Endodermal cell (in vitro differentiated cells): ENCODE results near the gene SIMC1. TPM values are rescaled to one million over a fixed set of nuclear protein-coding genes. Genes with fewer than 3 reads are reported as not detected.

Experiments
- DNase-seq: peaks from one replicate; pipeline ENCODE4 v3.0.0-alpha.2; 2017
- H3K27ac ChIP-seq: 2 replicates; pipeline ENCODE4 v1.5.1; 2013; ENCODE audit warnings: mild to moderate bottlenecking, low read depth, low read length, moderate library complexity
- H3K27me3 ChIP-seq: 2 replicates; pipeline ENCODE4 v1.6.1; 2013; ENCODE audit warnings: mild to moderate bottlenecking, low read length, moderate library complexity; ENCODE audit not compliant: insufficient read depth, control insufficient read depth, poor library complexity, severe bottlenecking
- H3K36me3 ChIP-seq: 2 replicates; pipeline ENCODE4 v1.7.0; 2013; ENCODE audit warnings: mild to moderate bottlenecking, low read length, moderate library complexity; ENCODE audit not compliant: control insufficient read depth, insufficient read depth
- H3K4me1 ChIP-seq: one replicate; pipeline ENCODE4 v1.7.0; 2013; ENCODE audit warnings: low read length; ENCODE audit not compliant: control insufficient read depth, insufficient read depth
- H3K4me3 ChIP-seq: 2 replicates; pipeline ENCODE4 v1.5.1; 2013; ENCODE audit warnings: mild to moderate bottlenecking, low read length, moderate library complexity
- H3K9ac ChIP-seq: 2 replicates; pipeline ENCODE4 v1.6.1; 2013; ENCODE audit warnings: mild to moderate bottlenecking, low read length, moderate library complexity; ENCODE audit not compliant: poor library complexity, severe bottlenecking; ENCODE audit errors: extremely low read depth
- H3K9me3 ChIP-seq: 2 replicates; pipeline ENCODE4 v1.6.1; 2013; ENCODE audit warnings: mild to moderate bottlenecking, low read length, moderate library complexity; ENCODE audit not compliant: control insufficient read depth
- H3K27ac Mint-ChIP-seq: 2 replicates; pipeline ENCODE4 v1.8.0; 2020; ENCODE audit warnings: mixed read lengths
- H3K27me3 Mint-ChIP-seq: 2 replicates; pipeline ENCODE4 v1.8.0; 2021; ENCODE audit warnings: mild to moderate bottlenecking, mixed read lengths; ENCODE audit not compliant: insufficient read depth
- H3K36me3 Mint-ChIP-seq: 2 replicates; pipeline ENCODE4 v1.8.0; 2020; ENCODE audit warnings: low read depth, mixed read lengths
- H3K4me1 Mint-ChIP-seq: 2 replicates; pipeline ENCODE4 v1.8.0; 2020; ENCODE audit warnings: mixed read lengths
- H3K4me3 Mint-ChIP-seq: 2 replicates; pipeline ENCODE4 v1.8.0; 2020; ENCODE audit warnings: mild to moderate bottlenecking, moderate library complexity, mixed read lengths
- H3K9me3 Mint-ChIP-seq: 2 replicates; pipeline ENCODE4 v1.8.0; 2020; ENCODE audit warnings: mild to moderate bottlenecking, mixed read lengths
- CTCF ChIP-seq: fragments of 200-600 bp; sonication (generic); conservative IDR thresholded peaks from 2 replicates; pipeline ENCODE4 v1.5.0; 2021; ENCODE audit warnings: antibody characterized with exemption, mild to moderate bottlenecking
- WGBS, 2 experiments: methylation state at CpG; one replicate each; pipeline versions ENCODE4 v1.1.5 to v1.1.7; 2013; ENCODE audit warnings: missing lambda C conversion rate in 2 of 2, mixed read lengths in 1 of 2; ENCODE audit not compliant: insufficient coverage in 1 of 2, insufficient read length in 1 of 2; 5-methylcytosine and 5-hydroxymethylcytosine counted together
- total RNA-seq, 2 donors: library from RNA; stranded (reverse); fragmentation: NEBNext Ultra II Directional in 1 of 2; extraction: Animal tissue kit (Norgen Biotek cat#: 25700) in 1 of 2; gene quantifications; 2 replicates in 1 of 2; 3 replicates in 1 of 2; pipeline ENCODE4 v1.2.1, GENCODE V29; 2021

SIMC1 gene
- total RNA-seq, 2 donors from 2014 or later = 23.5 to 35.8 TPM

GRCh38 chr5:176355400-176356178, 117.4 kb downstream of the SIMC1 start:
- Mint-ChIP-seq H3K27ac (peak overlapping the region; percentile 30), H3K36me3 (peaks cover 82% of the 10 kb centered on the region), H3K4me3 (no peak overlapping the region), H3K4me1 (peaks cover 14% of the 10 kb centered on the region), H3K27me3 (no peaks in the 10 kb centered on the region), H3K9me3 (no peaks in the 10 kb centered on the region)
- WGBS, 2 experiments = 92 to 97% methylated on average over 15 to 16 of the region's 16 CpGs
- H3K27me3 ChIP-seq = no peaks in the 10 kb centered on the region
- peak; percentile 64 for DNase-seq
- H3K27ac ChIP-seq = no peak overlapping the region
- TF ChIP-seq CTCF = peak; percentile 66
- no peak overlapping the region for H3K9ac ChIP-seq
- H3K9me3 ChIP-seq = no peaks in the 10 kb centered on the region
- no peak overlapping the region for H3K4me3 ChIP-seq
- no peaks in the 10 kb centered on the region for H3K4me1 ChIP-seq
- H3K36me3 ChIP-seq = peaks cover 86% of the 10 kb centered on the region

GRCh38 chr5:176356179-176356566, 117.9 kb downstream of the SIMC1 start:
- H3K27ac Mint-ChIP-seq = peak overlapping the region; percentile 30

GRCh38 chr5:176359658-176360057, 121.4 kb downstream of the SIMC1 start:
- H3K4me1 Mint-ChIP-seq = peaks cover 14% of the 10 kb centered on the region
- Histone ChIP-seq H3K4me3 (peak overlapping the region; percentile 74), H3K9me3 (no peaks in the 10 kb centered on the region), H3K4me1 (no peaks in the 10 kb centered on the region), H3K27me3 (peaks cover 26% of the 10 kb centered on the region), H3K27ac (no peak overlapping the region), H3K9ac (no peak overlapping the region), H3K36me3 (peaks cover 45% of the 10 kb centered on the region)
- no peak for TF ChIP-seq CTCF
- DNase-seq = no peak
- H3K36me3 Mint-ChIP-seq = peaks cover 46% of the 10 kb centered on the region
- H3K27ac Mint-ChIP-seq = no peak overlapping the region
- 90 to 98% methylated on average over 3 to 4 of the region's 4 CpGs for WGBS, 2 experiments
- H3K27me3 Mint-ChIP-seq = peaks cover 30% of the 10 kb centered on the region
- H3K9me3 Mint-ChIP-seq = no peaks in the 10 kb centered on the region
- peak overlapping the region; percentile 94 for H3K4me3 Mint-ChIP-seq

More at GRCh38 chr5:176356179-176356566, 117.9 kb downstream of the SIMC1 start:
- peaks cover 14% of the 10 kb centered on the region for H3K4me1 Mint-ChIP-seq
- no peaks in the 10 kb centered on the region for H3K27me3 Mint-ChIP-seq
- no peak for DNase-seq
- Histone ChIP-seq H3K9me3 (no peaks in the 10 kb centered on the region), H3K27me3 (no peaks in the 10 kb centered on the region), H3K4me3 (no peak overlapping the region), H3K9ac (no peak overlapping the region), H3K36me3 (peaks cover 80% of the 10 kb centered on the region), H3K4me1 (no peaks in the 10 kb centered on the region), H3K27ac (no peak overlapping the region)
- no peak overlapping the region for H3K4me3 Mint-ChIP-seq
- WGBS, 2 experiments = 91 to 100% methylated on average over 2 to 3 of the region's 3 CpGs
- TF ChIP-seq CTCF = no peak
- peaks cover 78% of the 10 kb centered on the region for H3K36me3 Mint-ChIP-seq
- H3K9me3 Mint-ChIP-seq = no peaks in the 10 kb centered on the region
